ENCODE measurements around the gene ALDOB. TPM values are rescaled to one million over a fixed set of nuclear protein-coding genes. Genes with fewer than 3 reads are reported as not detected.

ALDOB gene
- total RNA-seq, 1 experiment from 2014 or later: not detected

DNA sequence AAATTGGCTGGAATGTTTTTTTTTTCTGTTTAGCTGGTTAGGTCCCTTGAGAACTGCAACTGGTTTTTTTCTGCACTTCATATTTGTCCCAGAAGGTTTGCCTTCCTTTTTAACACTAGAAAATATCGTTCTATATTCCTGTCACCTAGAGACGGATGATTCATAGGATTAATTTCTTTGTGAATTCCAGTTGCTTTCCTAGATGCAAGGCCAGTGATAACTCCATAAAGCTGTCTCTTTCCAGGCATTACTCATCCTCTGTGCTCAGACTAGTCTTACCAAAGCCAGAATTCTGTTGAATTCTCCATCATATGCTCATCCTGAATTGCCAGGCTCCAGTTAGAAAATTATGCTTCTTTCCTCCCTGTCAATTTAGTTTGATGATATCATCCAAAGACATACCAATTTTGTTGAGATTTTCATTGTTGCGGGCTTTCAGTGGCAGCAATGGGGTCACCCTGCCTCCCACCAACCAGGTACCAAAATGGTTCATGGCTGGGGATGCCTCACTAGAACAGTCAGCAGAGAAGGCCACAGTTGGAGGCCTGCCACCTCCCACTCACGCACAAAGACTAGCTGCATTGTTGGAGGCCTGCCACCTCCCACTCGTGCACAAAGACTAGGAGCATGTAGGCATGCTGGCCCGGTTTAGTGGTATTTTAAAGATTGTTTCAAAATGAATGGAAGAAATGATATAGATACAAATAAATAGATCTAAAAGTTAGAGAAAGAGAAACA lies 59.3 kb downstream of the ALDOB start:
- no peak overlapping the region for H2AFZ ChIP-seq (ENCODE audit: low read length)
- no peak overlapping the region for H3K4ac ChIP-seq (ENCODE audit: low read depth, low read length)
- peaks cover 3% of the 10 kb centered on the region; the same call in 1 of the 2 replicates for H3K4me1 ChIP-seq (ENCODE audit: insufficient read depth, low read length)
- no peak overlapping the region for H3T11ph ChIP-seq (ENCODE audit: low read length)
- no peak overlapping the region for H2BK20ac ChIP-seq (ENCODE audit: low read depth, low read length, poor library complexity, severe bottlenecking)
- no peak overlapping the region for H2BK5ac ChIP-seq (ENCODE audit: insufficient read length, low read length)
- peaks cover 13 to 16% of the 10 kb centered on the region in 2 experiments for H3K4me1 Mint-ChIP-seq
- no peaks in the 10 kb centered on the region for H3K79me2 ChIP-seq (ENCODE audit: insufficient read depth, low read length)
- H2BK12ac ChIP-seq (ENCODE audit: insufficient read length, low read depth, low read length): no peak overlapping the region
- no CpG with 5 or more reads among the region's 6 CpGs for WGBS (ENCODE audit: extremely low coverage, insufficient read length, low lambda C conversion rate)
- DNase-seq: no peak
- peak overlapping the region in 2 of 3 experiments; percentile 21 to 45; a peak in 2 of 7 replicates for H3K27ac Mint-ChIP-seq
- H3K4me3 Mint-ChIP-seq: no peak overlapping the region
- H3K4me2 ChIP-seq (ENCODE audit: insufficient read depth, insufficient read length, low read length): no peak overlapping the region
- H3K14ac ChIP-seq (ENCODE audit: insufficient read depth, low read length): no peak overlapping the region
- no peaks in the 10 kb centered on the region for H3K79me1 ChIP-seq (ENCODE audit: insufficient read depth, low read depth, low read length, poor library complexity, severe bottlenecking)
- no peak overlapping the region for H2BK15ac ChIP-seq (ENCODE audit: low read depth, low read length)
- no peak overlapping the region for H4K91ac ChIP-seq (ENCODE audit: insufficient read length, low read depth, low read length)
- no peak overlapping the region for H3K9ac ChIP-seq (ENCODE audit: extremely low read depth, insufficient read length, low read length)
- no peak overlapping the region for H3K18ac ChIP-seq (ENCODE audit: insufficient read length, low read depth, low read length)
- H3K23ac ChIP-seq (ENCODE audit: insufficient read length, low read depth, low read length): no peak overlapping the region
- peaks cover 11 to 14% of the 10 kb centered on the region in 2 experiments for H3K9me3 Mint-ChIP-seq
- no peaks in the 10 kb centered on the region for H3K27me3 Mint-ChIP-seq (ENCODE audit: low read depth)
- H3K27me3 ChIP-seq (ENCODE audit: insufficient read depth, low read length): no peaks in the 10 kb centered on the region
- H3K23me2 ChIP-seq (ENCODE audit: insufficient read length, low read depth, low read length, poor library complexity, severe bottlenecking): no peaks in the 10 kb centered on the region
- no peak overlapping the region for H2AK5ac ChIP-seq (ENCODE audit: insufficient read length, low read length)
- H4K5ac ChIP-seq (ENCODE audit: insufficient read length, low read depth, low read length): no peak overlapping the region
- H3K36me3 Mint-ChIP-seq (ENCODE audit: insufficient read depth in 1 of 3, low read depth in 3 of 3): peaks cover 0 to 22% (median 2%) of the 10 kb centered on the region in 3 experiments; a peak in 3 of 7 replicates
- no peak overlapping the region for H3K27ac ChIP-seq (ENCODE audit: insufficient read length, low read depth, low read length)
- no peak overlapping the region for H2BK120ac ChIP-seq (ENCODE audit: low read depth, low read length, poor library complexity, severe bottlenecking)
- TF ChIP-seq, protein P1, sequence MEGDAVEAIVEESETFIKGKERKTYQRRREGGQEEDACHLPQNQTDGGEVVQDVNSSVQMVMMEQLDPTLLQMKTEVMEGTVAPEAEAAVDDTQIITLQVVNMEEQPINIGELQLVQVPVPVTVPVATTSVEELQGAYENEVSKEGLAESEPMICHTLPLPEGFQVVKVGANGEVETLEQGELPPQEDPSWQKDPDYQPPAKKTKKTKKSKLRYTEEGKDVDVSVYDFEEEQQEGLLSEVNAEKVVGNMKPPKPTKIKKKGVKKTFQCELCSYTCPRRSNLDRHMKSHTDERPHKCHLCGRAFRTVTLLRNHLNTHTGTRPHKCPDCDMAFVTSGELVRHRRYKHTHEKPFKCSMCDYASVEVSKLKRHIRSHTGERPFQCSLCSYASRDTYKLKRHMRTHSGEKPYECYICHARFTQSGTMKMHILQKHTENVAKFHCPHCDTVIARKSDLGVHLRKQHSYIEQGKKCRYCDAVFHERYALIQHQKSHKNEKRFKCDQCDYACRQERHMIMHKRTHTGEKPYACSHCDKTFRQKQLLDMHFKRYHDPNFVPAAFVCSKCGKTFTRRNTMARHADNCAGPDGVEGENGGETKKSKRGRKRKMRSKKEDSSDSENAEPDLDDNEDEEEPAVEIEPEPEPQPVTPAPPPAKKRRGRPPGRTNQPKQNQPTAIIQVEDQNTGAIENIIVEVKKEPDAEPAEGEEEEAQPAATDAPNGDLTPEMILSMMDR (conservative IDR thresholded peaks at IDR 0.05): no peak
- H4K20me1 ChIP-seq (ENCODE audit: control insufficient read depth, insufficient read depth, insufficient read length): no peaks in the 10 kb centered on the region
- H3K9me3 ChIP-seq (ENCODE audit: control insufficient read depth, low read depth, low read length): no peaks in the 10 kb centered on the region
- no peak overlapping the region for H3K56ac ChIP-seq (ENCODE audit: insufficient read length, low read depth, low read length)
- H4K8ac ChIP-seq (replicated peaks; ENCODE audit: insufficient read length, low read depth, low read length): no peak overlapping the region
